Dermis blood vessel endothelial cell (primary cell): ENCODE results near the gene ETNK1. TPM values are rescaled to one million over a fixed set of nuclear protein-coding genes. Genes with fewer than 3 reads are reported as not detected.
"Not testable (repeated sequence)": the region's sequence is repeated elsewhere in the genome, so short reads cannot be mapped to it uniquely, and the experiment has no call there.

Experiments used
- DNase-seq: peaks from one replicate; pipeline ENCODE4 v3.0.0; 2010
- total RNA-seq: library from RNA; depleted of rRNA; stranded (reverse); fragments of >200 nt; gene quantifications from 2 replicates; pipeline ENCODE4 v1.2.3, GENCODE V29; 2014

ETNK1 gene
- total RNA-seq, 1 donor from 2014 or later, result 37.1 TPM

DNA sequence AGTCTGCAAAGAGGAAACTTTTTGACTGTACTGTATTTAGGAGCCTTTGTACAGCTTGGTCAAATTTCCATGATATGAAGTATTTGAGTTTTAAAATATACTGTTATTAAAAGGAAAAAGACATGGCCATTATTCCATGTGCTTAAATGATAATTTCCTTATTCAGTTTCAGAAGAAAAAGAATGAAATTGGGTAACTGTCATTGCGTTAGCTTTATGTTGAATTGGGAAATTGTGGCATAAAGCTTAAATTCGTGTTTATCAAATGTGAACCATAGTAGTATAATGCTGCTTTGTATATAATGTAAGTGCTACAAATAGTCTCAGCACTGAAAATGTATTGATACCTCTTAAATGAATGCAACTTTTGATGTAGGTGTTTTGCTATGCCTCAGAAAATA, 64.9 kb downstream of the ETNK1 start:
- no peak for DNase-seq

DNA sequence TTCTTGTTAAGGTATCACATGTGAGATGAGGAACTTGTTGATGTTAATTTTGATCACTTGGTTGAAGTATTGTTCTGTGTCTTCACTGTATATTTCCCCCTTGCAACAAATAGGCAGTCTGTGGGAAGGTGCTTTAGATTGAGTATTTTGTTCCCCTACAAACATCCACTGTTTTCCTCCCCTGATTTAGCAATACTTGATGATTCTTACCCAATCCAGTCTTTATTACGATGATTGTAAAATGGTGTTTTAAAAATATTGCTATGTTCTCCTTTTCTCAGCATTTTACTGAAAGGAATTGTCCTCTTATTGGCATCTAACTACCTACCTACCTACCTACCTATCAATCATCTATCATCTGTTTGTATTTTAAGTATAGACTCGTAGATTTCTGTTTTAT, 66.3 kb downstream of the ETNK1 start:
- DNase-seq, result no peak

DNA sequence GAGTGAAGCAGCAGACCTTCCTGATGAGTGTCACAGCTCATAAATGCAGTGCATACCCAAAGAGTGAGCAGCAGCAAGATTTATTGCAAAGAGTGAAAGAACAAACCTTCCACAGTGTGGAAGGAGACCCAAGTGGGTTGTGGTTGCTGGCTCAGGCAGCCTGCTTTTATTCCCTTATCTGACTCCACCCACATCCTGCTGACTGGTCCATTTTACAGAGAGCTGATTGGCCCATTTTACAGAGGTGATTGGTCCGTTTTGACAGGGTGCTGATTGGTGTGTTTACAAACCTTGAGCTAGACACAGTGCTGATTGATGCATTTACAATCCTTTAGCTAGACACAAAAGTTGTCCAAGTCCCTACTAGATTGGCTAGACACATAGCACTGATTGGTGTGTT, 67.5 kb downstream of the ETNK1 start:
- DNase-seq, result not testable (repeated sequence)

DNA sequence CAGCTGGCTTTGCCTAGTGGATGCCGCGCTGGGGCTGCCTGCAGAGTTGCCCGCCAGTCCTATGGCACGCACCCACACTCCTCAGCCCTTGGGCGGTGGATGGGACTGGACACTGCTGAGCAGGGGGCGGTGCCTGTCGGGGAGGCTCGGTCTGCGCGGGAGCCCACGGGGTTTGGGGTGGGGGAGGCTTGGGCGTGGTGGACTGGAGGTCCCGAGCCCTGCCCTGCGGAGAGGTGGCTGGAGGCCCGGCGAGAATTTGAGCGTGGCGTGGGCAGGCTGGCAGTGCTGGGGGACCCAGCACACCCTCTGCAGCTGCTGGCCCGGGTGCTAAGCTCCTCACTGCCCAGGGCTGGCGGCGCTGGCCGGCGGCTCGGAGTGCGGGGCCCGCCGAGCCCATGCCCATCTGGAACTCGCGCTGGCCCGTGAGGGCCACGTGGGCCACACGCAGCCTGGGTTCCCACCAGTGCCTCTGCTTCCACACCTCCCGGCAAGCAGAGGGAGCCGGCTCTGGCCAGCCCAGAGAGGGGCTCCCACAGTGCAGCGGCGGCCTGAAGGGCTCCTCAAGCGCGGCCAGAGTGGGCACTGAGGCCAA, 68.1 kb downstream of the ETNK1 start:
- DNase-seq, result no peak

DNA sequence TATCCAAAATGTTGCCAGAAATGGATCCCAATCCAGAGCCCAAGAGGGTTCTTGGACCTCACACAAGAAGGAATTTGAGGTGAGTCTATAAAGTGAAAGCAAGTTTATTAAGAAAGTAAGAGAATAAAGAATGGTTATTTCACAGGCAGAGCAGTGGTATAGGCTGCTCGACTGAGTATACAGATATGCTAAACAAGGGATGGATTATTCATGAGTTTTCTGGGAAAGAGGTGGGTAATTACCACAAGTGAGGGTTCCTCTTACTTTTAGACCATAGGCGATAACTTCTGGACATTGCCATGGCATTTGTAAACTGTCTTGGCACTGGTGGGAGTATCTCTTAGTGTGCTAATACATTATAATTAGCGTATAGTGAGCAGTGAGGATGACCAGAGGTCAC, 73.6 kb downstream of the ETNK1 start:
- DNase-seq, result no peak

DNA sequence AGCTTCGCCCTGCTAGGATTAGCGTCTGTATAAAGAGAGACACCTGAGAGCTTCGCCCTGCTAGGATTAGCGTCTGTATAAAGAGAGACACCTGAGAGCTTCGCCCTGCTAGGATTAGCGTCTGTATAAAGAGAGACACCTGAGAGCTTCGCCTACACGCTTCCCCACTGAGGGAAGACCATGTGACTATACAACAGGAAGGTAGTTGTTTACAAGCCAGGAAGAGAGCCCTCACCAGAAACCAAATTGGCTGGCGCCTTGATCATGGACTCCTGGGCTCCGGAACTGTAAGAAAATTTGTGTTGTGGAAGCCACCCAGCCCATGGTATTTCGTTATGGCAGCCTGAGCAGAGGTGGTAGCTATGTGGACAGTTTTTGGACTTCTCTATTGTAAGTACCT, 74.7 kb downstream of the ETNK1 start:
- not testable (repeated sequence) for DNase-seq

DNA sequence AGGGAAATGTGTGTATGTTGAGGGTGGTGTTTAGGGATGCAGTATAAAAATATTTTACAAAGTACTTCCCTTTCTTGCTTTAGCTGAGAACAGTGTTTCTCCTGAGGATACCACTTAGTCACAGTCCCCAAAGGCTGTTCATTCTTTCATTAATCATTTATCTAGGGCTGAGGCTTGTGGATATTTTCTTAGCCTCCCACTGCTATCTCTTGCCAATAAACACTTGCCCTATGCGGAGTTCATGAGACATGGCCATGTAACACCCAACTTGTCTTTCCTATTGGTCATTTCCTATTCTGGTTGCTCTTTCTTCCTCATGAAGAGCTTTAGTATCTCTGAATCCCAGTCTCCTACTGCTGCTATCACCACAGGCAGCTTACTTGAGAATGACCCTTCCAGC, 75.1 kb downstream of the ETNK1 start:
- DNase-seq, result no peak

DNA sequence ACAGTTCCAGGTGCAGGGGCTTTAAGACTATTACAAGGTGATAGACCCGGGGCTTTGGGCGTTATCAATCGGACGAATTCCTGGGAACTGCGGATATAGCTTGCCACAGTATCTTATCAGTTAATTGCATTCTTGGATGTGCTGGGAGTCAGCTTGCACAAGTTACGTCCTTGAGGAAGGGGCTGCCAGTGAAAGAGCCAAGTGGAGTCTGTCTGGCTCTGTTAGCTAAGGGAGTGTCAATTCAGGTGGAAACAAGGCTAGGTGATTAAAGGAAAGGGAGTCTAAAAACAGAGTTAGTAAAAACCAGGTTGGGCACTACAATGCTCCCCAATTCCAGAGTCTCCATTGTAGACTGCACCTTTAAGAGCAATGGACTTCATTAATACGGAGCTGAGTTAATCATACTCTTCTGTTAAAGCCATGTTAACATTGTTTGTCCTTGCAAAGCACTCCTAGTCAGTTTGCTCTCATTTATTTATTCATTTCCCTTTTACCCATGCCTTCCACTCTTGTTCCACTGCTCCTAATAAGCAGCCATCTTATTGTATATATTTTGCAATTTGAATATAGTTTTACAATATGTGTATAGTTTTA, 76.3 kb downstream of the ETNK1 start:
- DNase-seq, result not testable (repeated sequence)

DNA sequence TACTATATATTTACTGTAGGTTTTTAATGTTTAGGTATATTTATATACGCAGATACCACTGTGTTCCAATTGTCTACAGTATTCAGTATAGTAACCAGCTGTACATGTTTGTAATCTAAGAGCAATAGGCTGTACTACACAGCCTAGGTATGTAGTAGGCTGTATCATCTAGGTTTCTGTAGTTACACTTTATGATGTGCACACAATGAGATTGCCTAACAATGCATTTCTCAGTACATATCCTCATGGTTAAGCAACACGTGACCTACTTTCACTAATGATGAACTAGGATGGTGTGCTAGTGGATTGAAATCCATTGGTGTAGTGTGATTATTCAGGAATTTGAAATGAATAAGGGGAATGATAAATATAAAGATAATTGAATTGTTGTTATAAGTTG, 77.7 kb downstream of the ETNK1 start:
- no peak for DNase-seq

DNA sequence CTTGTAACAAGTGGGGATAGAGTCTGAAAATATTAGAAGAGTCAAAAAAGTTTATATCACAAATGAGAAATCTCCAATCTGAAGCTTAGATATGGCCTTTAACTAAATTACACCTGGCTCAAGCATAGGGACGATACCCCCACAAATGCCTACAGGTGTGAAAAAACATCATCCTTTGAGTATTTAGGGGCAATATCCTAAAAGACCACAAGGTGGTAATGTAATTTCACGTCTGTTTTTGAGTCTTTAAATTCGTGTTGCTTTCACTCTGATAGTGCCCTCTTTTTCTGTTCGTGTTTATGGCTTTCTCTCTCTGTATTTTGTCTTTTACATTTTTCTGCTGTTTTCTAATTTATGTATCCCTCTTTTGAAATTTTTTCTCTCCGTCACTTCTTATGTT, 84.3 kb downstream of the ETNK1 start:
- peak; percentile 8 for DNase-seq

DNA sequence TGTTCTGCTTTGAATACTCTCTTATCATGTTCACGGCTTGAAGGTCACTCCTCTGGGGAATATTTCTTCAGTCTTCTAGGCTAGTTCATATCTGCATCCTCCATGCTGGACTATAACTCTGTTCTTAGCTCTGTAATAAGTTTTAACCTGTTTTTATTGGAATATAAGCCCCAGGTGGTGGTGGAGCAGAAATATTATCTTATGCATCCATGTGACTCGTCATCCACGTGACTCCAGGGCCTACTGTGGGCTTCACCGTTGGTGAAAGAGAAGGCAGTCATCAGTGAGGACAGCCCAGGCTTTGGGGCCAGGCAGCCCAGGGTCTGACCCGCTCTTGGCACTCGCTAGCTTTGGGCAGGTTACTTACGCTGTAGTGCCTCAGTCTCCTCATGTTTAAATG, 87.1 kb downstream of the ETNK1 start:
- DNase-seq, result no peak

DNA sequence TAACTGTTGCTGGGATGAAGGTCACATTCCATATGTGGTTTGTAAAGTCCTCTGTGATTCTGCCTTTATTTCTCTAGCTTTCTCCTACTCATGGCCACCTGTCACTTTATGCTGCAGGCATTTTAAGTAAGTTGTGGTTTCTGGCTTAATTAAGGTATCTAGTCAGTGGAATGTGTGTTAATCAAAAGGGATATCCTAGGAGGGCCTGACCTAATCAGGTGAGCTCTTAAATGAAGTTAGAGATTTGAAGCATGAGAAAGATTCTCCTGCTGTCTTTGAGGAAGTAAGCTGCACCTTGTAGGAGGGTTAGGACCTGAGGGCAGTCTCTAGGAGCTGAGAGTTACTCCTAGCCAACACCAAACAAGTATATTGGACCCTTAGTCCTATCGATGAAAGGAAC, 90.3 kb downstream of the ETNK1 start:
- no peak for DNase-seq

DNA sequence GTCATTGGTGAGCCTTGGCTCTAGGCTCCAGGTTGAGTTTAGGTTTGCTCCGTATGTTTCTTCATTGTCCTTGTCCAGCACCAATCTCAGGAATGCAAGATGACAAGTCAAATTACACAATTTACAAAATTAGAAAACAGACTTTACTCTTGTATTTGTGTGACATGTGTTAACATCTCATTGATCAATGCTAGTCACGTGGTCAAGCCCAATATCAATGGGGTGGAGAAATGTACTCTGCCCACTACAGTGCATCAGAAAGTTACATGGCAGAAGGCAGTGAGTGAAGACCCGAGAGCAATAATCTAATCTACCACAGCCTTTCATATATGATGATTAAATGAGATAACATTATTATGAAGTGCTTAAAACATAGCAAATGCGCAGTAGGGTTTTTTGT, 94.8 kb downstream of the ETNK1 start:
- DNase-seq, result no peak

DNA sequence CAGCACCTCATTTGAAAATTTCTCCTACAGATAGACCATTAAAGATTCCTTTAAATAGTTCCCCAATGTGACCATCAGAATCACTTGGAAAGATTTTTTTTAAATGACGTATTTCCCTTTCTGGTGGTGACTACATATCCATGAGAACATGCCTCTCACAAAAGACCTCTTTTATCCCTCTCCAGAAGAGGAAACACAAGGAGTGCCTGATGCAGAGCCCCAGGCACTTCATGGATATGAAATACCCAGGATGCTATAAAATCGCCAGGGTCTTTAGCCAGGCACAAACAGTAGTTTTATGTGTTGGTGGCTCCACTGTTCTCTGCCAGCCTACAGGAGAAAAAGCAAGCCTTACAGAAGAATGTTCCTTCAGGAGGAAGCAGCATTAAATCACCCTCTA, 97.1 kb downstream of the ETNK1 start:
- DNase-seq, result no peak

DNA sequence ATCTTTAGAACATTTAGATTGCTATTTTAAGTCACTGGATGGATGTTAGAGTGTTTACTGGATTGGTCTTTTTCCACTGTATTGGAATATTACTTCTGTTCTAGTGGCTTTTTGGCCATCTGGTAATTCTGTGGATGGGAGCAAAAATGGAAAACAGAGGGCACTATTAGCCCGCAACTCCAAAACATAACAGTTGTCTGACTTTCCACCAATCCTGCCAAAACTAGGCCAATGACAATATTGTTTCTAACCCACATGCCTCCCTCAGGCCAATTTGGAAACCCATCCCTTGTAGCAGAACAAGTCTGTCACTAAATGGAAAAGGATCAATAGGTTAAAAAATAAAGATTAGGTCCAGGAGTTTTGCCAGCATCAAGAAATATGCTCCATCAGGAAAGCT, 97.8 kb downstream of the ETNK1 start:
- DNase-seq, result no peak

DNA sequence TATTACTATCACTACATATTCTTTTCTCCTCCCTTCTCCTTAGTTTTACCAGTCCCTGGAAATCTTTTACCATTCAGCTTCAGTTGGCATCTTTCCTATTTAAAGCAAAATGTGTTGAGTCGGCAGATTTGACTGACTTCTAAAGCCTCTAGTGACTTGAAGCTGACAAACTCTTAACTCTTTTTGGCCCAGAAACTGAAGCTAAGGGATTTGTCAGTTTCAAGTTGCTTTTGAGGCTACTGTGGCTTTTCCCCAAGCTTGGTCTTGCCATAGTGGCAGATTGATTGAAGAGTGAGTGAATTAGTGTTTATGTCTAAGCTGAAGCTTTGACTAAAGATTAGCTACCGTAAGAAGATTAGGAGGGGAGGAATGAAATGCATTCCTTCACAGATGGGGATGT, 104.0 kb downstream of the ETNK1 start:
- no peak for DNase-seq

DNA sequence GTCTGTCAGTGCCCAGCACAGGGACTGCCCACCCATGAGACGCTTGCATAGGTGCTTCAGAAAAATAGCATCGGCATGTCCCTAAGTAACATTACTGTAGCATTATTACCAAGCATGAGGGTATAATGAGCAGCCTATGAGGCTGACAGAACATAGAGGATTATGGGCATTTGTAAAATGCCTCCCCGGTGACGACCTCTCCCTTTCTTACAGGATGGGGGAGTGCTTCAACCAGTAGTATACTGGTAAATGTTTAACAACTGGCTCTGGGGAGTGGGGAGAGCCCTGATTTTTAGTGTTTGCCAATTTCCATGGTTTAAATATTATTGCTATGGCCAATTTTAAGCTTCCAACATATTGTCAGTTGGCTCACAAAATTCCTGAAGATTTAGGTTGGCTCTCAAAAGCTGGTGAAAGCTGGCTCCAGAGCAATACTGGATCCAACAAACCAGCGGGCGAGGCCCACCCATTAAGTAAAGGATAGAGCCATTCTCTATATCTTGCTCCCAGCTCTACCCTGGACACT, 104.5 kb downstream of the ETNK1 start:
- no peak for DNase-seq

DNA sequence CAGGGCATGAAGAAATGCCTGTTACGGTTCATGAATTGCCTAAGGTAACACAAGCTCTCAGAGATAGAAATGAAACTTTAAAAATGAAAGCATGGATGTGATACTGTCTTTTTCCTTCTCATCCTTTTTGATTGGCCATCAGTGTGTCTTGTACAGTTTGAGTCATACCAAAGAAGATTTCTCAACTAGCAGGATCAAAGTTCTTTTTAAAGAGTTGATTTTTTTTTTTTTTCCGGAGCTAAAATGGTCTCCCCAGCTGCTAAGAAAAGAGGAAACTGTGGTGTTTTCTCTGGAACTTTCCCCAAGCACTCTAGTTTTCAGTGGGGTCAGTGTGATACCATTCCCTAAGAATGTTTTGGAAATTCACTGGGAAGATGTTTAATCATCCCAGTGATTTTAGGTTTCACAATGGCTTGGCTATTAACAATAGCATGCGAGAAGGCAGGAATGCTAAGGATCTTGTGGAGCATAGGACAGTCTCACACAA, 105.0 kb downstream of the ETNK1 start:
- DNase-seq, result no peak

DNA sequence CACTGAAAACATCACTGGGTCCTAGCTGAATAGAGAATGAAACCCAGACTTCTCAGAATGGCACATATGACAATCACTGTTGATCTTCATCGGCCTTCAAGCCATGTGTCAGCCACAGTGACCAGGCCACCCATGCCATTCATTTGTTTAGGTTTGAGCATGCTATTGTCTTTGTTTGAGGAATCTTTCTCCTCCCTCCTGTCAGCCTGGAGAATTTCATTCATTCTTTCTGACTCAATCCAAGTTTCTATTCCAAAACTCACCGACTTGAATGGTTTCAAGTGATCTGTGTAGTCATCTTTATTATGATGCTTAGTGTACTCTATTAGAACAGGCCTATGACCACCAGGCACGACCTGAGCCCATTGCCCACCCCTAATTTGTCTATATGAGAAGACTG, 106.3 kb downstream of the ETNK1 start:
- no peak for DNase-seq

DNA sequence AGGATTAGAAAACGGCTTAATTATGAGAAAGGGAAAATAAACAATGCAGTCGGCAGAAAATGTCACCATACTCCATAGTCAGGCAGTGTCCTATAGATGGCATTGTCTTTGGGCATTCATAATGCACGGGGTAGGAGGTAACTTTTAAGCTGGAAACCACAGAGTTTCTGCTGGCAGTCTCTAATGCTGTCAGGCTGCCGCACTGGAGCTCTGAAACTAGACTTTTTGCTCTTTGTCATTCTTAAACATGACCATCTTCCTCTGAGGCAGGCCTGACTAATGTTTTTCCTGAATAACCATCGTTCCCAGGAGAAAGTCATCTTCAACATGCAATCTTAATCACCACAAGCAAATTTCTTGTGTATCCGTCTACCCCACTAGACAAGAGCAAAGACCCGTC, 108.8 kb downstream of the ETNK1 start:
- DNase-seq, result no peak

DNA sequence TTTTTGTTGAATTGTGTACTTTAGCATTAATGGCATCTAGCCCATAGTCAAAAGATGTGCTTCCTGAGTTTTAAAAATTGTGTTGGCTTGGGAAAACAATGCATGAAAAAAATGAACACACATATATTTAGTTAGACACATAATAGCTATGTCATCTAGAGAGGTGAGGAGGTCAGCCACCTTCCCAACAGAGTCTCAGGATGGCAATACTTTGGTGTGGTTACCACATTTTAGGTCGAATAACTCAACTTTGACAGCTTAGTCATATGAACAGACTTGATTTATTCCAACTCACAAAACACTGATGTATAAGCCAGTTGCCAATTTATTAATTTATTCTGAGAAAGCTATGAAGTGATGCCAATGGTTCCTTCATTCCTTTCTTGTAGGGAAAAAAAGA, 114.0 kb downstream of the ETNK1 start:
- DNase-seq, result no peak
